Limb (tissue), 2 donors: ENCODE measurements around the gene PDE4D.

ENCODE experiments used
- DNase-seq, 2 donors: peaks; one replicate each; pipeline ENCODE4 v3.0.0-alpha.2; 2016; ENCODE audit errors: extremely low spot score in 2 of 2

The PDE4D gene

GRCh38 chr5:59558501-59558900, 335.0 kb downstream of the PDE4D start:
- no peak for DNase-seq

GRCh38 chr5:59557572-59557971, 336.0 kb downstream of the PDE4D start:
- DNase-seq, result no peak

DNA sequence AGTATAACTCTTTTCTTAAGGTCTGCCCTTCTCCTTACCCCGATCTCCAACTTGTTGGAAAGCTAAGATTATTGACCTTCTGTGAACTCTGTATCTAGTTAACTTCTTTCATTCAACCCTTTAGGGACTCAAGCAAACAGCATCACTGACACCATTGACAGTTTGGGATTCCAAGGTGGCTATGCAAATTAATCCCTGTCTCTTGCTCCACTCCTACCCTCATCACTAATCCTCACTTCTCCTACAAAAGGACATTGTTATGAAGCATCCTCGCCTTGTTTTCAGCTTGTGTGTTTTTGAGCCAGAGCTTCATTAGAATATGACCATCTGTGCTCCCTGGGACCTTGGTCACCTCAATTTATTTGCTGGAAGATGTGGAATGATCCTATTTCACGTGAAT, 337.9 kb downstream of the PDE4D start:
- DNase-seq, result no peak

DNA sequence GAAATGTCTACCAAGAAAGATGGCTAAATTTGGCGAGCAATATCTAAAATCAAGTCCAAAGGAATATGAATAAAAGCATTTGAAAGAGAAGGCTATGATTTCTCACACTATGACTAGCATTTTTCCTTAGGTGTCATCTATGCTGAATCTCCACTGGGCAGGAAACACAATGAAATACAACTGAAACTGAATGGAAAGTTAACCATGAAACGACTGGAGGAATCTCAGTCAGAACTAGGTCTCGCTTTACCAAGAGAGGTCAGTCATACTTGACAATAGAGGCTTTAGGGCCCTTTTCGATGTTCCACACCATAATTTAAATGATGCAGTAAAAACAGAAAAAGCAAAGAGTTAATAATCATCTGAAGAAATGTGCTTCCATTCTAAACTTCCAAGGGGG, 339.0 kb downstream of the PDE4D start:
- no peak for DNase-seq

GRCh38 chr5:59553992-59554391, 339.5 kb downstream of the PDE4D start:
- DNase-seq, result no peak

DNA sequence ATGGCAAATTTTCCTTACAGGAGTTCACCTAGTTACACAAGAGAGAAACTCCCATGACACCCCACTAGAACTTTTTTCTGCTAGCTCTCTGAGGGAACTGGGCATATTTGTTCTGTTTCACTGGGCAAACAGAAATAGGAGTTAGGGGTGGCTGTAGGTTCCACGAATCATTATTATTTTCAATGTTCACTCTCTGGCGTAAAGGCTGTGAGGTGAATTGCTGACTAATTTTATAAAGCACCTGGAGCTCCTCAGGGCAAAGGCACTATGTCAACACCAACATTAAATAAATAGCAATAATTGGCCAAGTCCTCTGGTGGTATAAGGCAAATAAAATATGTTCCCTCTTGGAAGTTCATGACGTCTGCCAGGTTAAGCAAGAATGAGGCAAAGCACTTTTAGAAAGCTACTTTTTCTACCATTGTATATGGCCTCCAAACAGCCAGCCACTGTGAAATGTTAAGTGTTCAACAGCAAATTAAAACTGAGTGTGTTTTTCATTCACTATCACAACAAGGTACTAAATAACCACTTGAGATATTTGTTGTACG, 344.6 kb downstream of the PDE4D start:
- no peak for DNase-seq

- no peak for DNase-seq
These were observed 345.8 kb downstream of the PDE4D start for GRCh38 chr5:59547731-59548130.

DNA sequence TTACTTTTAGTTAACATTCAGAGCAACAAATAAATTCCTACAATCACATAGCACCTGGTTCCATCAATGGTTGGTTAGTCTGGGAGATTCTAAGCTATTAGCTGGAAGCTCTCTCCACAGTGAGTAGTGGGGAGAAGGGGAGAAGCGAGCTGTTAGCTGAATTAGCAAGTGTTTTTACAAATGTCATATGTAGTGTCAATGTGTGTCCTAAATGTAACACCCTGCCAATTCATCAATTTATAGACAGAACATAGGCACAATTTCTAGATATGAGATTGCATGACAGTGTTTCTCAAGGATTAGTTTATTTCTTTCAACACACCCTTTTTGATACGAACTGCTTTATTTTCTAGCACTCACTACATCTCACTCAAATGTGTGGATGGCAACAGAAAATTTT, 349.0 kb downstream of the PDE4D start:
- no peak for DNase-seq

DNA sequence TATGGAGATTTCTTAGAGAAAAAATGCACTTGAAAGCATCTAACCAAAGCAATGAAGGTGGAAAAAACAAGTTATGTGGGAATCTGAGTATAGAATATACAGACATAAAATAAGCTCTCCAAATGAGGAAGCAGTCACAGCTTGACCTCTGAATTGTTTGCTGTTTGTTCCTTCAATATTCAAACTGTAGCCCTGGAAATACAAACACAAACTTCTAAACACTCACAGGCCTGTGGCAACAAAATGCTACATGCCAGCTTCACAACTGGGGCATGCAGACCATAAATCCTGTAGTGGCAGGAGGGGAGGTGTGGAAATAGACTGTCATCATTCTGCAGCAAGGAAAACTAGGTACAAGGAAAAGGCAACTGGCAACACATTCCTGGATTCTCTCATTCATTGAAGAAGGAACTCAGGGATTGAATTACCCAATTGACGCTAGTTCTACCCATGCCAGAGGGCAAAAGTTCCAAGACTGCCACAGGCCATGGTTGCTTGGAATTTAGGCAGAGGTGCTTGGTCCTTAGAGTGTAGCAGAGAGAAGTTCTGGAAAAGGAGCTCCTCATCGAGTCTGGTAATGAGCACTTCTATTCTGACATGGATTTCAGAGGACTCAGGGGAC, 349.6 kb downstream of the PDE4D start:
- peak in 1 of 2 donors; percentile 34 for DNase-seq

GRCh38 chr5:59542851-59543820, 350.4 kb downstream of the PDE4D start:
- peak; percentile 32 to 50 for DNase-seq

GRCh38 chr5:59542306-59542705, 351.2 kb downstream of the PDE4D start:
- DNase-seq, result no peak

DNA sequence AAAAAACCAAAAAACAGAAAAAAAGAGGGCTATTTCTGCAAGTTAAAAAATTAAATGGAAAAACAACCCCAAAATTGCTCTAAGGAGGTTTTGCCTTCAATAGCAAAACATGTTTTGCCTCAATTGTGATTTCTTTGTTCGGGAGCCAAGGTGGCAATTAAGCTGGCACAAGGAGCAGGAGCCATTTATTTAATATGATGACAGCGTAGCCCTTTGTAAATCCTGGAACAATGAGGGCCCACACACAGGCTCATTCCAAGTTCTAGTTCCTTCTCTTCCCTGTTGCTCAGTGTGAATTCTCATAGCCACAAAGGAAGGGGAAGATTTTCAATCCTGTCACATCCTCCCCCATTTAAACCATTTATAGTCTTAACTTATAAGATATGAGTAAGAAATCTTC, 353.2 kb downstream of the PDE4D start:
- no peak for DNase-seq

- DNase-seq, result no peak
These were observed 354.8 kb downstream of the PDE4D start for GRCh38 chr5:59538750-59539121.

- DNase-seq, result no peak
These were observed 355.4 kb downstream of the PDE4D start for GRCh38 chr5:59537961-59538749.

- DNase-seq, result no peak
These were observed 356.7 kb downstream of the PDE4D start for GRCh38 chr5:59536875-59537274.

DNA sequence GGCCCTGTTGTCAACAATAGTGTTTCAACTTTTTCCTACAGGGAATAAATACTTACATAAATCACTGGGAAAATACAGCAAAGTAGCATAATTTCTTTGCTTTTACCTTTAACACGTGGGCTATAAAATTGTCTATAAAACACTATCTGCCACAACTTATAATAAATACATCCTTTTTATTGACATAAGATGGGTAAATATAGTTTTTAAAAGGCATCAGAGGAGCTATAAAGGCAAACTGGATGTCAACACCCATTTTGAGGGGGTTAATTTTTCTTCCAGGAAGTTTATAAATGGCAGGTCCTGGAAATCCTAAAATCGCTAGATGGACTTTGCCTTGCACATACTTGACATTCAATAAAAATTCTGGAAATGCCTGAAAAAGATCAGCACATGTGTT, 358.0 kb downstream of the PDE4D start:
- no peak for DNase-seq

- no peak for DNase-seq
These were observed 359.8 kb downstream of the PDE4D start for GRCh38 chr5:59533730-59534108.

DNA sequence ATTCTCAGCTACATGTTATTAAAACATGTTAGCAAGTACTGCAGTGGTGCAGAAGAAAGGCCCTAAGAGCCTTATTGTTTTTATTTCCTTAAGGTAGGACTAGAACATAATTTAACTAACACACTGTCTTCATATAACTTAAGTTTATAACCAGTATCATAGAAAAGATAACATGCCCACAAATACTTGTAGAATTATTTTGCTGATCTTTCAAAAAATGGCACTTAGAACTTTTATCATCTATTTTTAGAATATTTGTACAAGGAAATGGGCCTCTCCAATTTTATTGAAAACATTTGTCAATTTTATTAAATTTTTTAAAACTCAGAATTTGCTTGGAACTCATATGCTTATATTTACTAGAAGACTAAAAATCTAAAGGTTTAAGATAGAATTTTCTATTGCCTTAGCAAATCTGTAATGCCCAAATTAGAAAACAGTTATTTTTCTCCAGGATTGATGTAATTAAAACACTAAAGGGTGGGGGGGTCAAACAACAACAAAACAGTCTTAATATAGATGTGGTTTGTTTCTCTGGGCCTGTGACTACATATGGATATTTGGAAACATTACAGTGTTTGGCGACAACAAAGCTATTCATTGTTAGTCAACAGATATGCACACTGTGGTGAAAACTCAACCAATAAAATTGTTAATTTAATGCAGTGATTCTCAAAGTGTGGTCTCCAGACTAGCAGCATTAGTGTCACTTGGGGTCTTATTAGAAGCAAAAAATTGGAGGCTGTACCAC, 360.4 kb downstream of the PDE4D start:
- no peak for DNase-seq

DNA sequence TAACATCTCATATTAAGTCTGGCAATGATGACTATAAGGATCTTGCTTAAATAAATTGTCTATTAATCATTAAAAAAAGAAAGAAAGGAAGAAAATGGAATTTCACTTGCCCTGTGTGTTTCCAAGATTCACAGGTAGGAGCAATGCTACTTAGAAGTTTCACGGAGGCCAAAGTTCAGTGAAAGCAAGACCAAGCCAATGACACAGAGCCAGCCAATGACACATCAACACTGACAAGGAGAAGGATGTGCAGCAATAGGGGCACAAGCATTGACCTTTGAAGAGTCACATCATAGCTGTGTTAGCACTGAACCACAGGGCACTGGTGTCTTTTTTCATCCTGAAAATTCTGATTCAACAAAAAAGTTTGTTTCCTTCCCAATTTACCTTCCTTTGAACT, 364.3 kb downstream of the PDE4D start:
- no peak for DNase-seq

- DNase-seq, result no peak
These were observed 365.2 kb downstream of the PDE4D start for GRCh38 chr5:59528202-59528862.

GRCh38 chr5:59525957-59526356, 367.6 kb downstream of the PDE4D start:
- no peak for DNase-seq
